ENCODE results near the gene DLGAP4. TPM values are rescaled to one million over a fixed set of nuclear protein-coding genes. Genes with fewer than 3 reads are reported as not detected.

Gene DLGAP4
- total and polyA plus RNA-seq, 8 donors: 15.1 to 92.2 (median 33.5) TPM

DNA sequence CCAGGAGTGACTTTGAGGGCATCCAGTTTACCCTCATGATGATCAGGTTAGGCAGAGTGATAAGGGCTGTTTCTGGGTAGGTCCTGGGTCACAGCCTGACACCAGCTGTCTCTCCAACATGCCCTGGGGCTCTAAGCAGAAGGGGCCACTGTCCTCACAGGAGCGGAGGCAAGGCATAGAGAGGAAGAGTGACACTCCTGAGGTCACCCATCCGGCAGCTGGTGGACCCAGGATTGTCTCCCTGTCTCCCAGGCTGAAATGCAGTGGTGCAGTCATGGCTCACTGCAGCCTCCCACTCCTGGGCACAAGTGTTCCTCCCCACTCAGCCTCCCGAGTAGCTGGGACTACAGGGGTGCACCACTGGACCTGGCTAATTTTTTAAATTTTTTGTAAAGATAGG lies 12.0 kb downstream of the DLGAP4 start:
- no peak for TF ChIP-seq POLR2A (IDR thresholded peaks at IDR 0.05)
- no peak for TF ChIP-seq CTCF (IDR thresholded peaks at IDR 0.05)
- no peak for TF ChIP-seq POLR2AphosphoS5 (IDR thresholded peaks at IDR 0.05)
- no peak for TF ChIP-seq EP300 (IDR thresholded peaks at IDR 0.05)
- no peak for DNase-seq
- H3K27me3 ChIP-seq: peaks cover 0 to 50% (median 2%) of the 10 kb centered on the region in 3 donors
- 66 to 75% (median 68%) methylated on average over 2 to 3 of the region's 3 CpGs for WGBS, 5 donors
- no peak overlapping the region for H3K4me3 ChIP-seq
- H3K4me1 ChIP-seq: no peaks in the 10 kb centered on the region
- H3K27ac ChIP-seq: no peak overlapping the region
- H3K36me3 ChIP-seq: no peaks in the 10 kb centered on the region
- H3K9me3 ChIP-seq: no peaks in the 10 kb centered on the region
- intact Hi-C loops (cut with DNase I; ENCODE audit: low total_unique reads): no loop called here

DNA sequence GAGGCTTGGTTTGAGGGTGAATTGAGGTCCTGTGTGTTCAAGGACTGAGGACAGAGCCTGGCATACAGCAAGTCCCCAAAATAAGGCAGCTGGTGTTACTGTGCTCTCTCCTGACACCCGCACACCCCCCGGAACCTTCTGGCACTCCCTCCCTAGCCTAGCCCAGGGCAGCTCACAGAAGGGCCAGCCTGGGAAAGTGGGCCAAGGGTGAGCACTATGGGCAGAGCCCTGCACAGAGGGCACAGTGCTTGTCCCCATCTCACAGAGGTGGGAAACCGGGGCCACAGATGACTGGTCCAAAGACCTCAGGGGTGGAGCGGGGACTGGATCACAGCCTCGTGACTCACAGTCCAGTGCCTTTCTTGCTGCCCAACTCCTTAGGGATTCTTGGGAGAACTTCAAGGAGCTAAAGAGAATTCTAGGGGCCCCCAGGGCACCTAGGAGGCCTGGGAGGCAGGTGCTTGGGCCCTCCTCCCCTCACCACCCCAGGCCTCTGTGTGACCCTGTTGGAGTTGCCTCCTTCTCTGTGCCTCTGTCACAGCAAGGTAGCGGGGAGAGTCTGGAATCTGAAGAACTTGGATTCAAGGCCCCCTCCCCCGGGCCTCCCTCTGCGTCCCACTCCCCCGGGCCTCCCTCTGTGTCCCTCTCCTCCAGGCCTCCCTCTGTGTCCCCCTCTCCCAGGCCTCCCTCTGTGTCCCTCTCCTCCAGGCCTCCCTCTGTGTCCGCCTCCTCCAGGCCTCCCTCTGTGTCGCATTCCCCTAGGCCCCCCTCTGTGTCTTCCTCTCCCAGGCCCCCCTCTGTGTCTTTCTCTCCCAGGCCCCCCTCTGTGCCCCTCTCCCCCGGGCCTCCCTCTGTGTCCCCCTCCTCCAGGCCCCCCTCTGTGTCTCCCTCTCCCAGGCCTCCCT lies 13.5 kb downstream of the DLGAP4 start:
- Histone ChIP-seq H3K9me3 (peaks cover 0 to 8% (median 7%) of the 10 kb centered on the region in 4 donors), H3K27ac (no peak overlapping the region), H3K27me3 (peaks cover 0 to 40% (median 0%) of the 10 kb centered on the region in 3 donors), H3K36me3 (no peaks in the 10 kb centered on the region), H3K4me3 (no peak overlapping the region), H3K4me1 (no peaks in the 10 kb centered on the region)
- 58 to 68% (median 63%) methylated on average over 10 to 12 of the region's 12 CpGs for WGBS, 5 donors
- DNase-seq: no peak
- intact Hi-C loops (cut with DNase I; ENCODE audit: low total_unique reads): no loop called here
- TF ChIP-seq POLR2AphosphoS5 (IDR thresholded peaks at IDR 0.05) (no peak), CTCF (IDR thresholded peaks at IDR 0.05) (no peak), EP300 (IDR thresholded peaks at IDR 0.05) (no peak), POLR2A (IDR thresholded peaks at IDR 0.05) (no peak)

DNA sequence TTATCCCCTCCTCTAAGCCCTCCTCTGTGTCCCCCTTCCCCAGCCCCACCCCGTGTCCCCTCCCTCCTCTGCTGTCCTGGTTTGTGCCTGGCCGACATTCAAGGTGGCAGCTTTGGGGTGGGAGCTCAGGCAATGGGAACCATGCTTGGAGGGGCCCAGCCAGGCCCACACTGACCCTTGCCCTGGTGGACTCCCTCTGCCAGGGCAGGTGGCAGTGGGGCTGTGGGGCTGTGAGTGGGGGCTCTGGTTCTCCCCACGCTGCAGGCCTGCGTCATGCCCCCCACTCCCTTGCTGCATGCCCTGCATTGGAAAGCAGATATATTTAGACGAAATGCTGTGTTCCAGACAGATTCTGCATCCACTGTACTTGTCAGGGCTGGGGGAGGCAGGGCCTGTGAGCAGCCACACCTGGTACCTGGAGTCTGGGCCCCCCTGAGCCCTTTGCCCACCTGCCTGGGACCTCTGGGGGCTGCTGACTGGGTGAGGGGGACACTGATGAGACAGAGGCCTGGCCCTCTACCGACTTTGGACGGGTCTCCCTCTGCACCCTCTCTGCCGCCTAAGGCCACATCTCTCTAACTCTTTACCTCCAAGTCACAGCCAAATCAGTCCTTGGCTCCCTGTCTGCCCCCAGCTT lies 14.2 kb downstream of the DLGAP4 start:
- TF ChIP-seq POLR2A (IDR thresholded peaks at IDR 0.05) (no peak), EP300 (IDR thresholded peaks at IDR 0.05) (no peak), CTCF (IDR thresholded peaks at IDR 0.05) (no peak), POLR2AphosphoS5 (IDR thresholded peaks at IDR 0.05) (no peak)
- H3K27ac ChIP-seq: no peak overlapping the region
- WGBS, 5 donors: 63 to 69% (median 66%) methylated on average over 5 to 8 of the region's 8 CpGs
- H3K9me3 ChIP-seq: peaks cover 0 to 16% (median 12%) of the 10 kb centered on the region in 4 donors
- no peaks in the 10 kb centered on the region for H3K36me3 ChIP-seq
- H3K4me1 ChIP-seq: no peaks in the 10 kb centered on the region
- peaks cover 0 to 40% (median 0%) of the 10 kb centered on the region in 3 donors for H3K27me3 ChIP-seq
- intact Hi-C loops (cut with DNase I; ENCODE audit: low total_unique reads): no loop called here
- no peak overlapping the region for H3K4me3 ChIP-seq
- no peak for DNase-seq

DNA sequence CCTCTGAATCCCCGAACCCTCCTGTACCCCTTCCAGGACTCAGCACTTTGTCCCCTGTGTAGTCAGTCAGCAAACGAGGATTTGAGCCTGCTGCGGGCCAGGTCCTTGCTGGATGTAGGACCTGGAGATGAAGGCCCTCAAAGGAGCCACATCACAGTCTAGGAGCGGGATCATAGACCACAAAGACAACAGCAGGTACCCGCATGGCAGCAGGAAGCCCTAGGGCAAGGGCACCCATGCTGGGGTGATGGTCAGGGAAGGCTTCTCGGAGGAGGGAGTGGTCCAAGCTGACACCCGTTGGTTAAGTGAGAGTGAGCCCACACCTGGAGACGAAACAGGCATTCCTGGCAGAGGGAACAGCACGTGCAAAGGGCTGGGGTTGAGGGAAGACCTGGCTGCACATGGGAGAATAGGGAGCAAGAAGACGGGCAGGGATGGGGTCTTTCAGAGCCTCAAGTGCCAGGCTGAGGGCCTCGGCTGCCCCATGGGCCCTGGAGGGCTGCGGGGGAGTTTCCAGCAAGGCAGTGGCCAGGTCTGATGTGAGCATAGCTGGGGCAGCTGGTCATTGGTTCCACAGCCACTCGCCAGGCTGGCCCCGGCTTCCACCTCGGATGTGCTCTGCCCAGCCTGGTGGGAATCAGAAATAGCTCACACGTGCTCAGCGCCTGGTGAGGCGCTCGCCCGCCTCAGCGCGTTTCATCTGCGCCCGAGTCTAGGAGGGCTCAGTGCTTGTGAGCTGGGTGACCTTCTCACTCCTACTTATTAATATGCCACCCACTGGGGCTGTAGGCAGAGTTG lies 15.0 kb downstream of the DLGAP4 start:
- 74 to 84% (median 83%) methylated on average over 21 to 24 of the region's 24 CpGs for WGBS, 5 donors
- no peak for TF ChIP-seq EP300 (IDR thresholded peaks at IDR 0.05)
- TF ChIP-seq POLR2AphosphoS5 (IDR thresholded peaks at IDR 0.05): no peak
- TF ChIP-seq CTCF (IDR thresholded peaks at IDR 0.05): no peak
- no peak for TF ChIP-seq POLR2A (IDR thresholded peaks at IDR 0.05)
- H3K9me3 ChIP-seq: peaks cover 0 to 23% (median 17%) of the 10 kb centered on the region in 4 donors
- no peaks in the 10 kb centered on the region for H3K36me3 ChIP-seq
- no peak overlapping the region for H3K27ac ChIP-seq
- no peak for DNase-seq
- H3K4me1 ChIP-seq: no peaks in the 10 kb centered on the region
- peaks cover 0 to 33% (median 0%) of the 10 kb centered on the region in 3 donors for H3K27me3 ChIP-seq
- intact Hi-C loops (cut with DNase I; ENCODE audit: low total_unique reads): no loop called here
- no peak overlapping the region for H3K4me3 ChIP-seq

All from stomach (tissue), 9 donors.